HEK293T (cell line): Measurements from ENCODE around the gene USP9Y.

Experiments used
- CTCF ChIA-PET: fragments of 350-600 bp; formaldehyde crosslinking; extraction: SDS; loops from one replicate; lab custom pipeline; 2021; ENCODE audit warnings: antibody characterized with exemption, inconsistent platforms; lab: Yijun Ruan, JAX
- POLR2A ChIA-PET: fragments of 350-600 bp; formaldehyde crosslinking; extraction: SDS; loops from one replicate; lab custom pipeline; 2020; ENCODE audit warnings: antibody characterized with exemption, inconsistent platforms; lab: Yijun Ruan, JAX
- DNase-seq: peaks from one replicate; pipeline ENCODE4 v3.0.0; 2012; ENCODE audit warnings: mixed read lengths; ENCODE audit errors: extremely low spot score
- ARNT ChIP-seq: fragments of 450-650 bp; IDR thresholded peaks from 2 replicates; pipeline ENCODE4 v1.6.1; 2017; ENCODE audit warnings: mild to moderate bottlenecking
- BHLHE40 ChIP-seq: fragments of 450-650 bp; IDR thresholded peaks from 2 replicates; pipeline ENCODE4 v1.6.1; 2016; ENCODE audit warnings: mild to moderate bottlenecking, moderate library complexity, borderline replicate concordance
- CTBP1 ChIP-seq: fragments of 450-650 bp; IDR thresholded peaks from 2 replicates; pipeline ENCODE4 v1.6.1; 2016; ENCODE audit warnings: borderline replicate concordance
- ELF4 ChIP-seq: fragments of 450-650 bp; IDR thresholded peaks from 2 replicates; pipeline ENCODE4 v1.6.1; 2017; ENCODE audit warnings: antibody characterized with exemption
- FOXA1 ChIP-seq: fragments of 450-650 bp; IDR thresholded peaks from 2 replicates; pipeline ENCODE4 v1.6.1; 2016; ENCODE audit warnings: mild to moderate bottlenecking
- FOXK2 ChIP-seq: fragments of 450-650 bp; IDR thresholded peaks from 2 replicates; pipeline ENCODE4 v1.6.1; 2016; ENCODE audit warnings: mild to moderate bottlenecking
- FOXM1 ChIP-seq: fragments of 450-650 bp; IDR thresholded peaks from 2 replicates; pipeline ENCODE4 v1.6.1; 2017; ENCODE audit warnings: mild to moderate bottlenecking, borderline replicate concordance
- HDGF ChIP-seq: fragments of 450-650 bp; IDR thresholded peaks from 2 replicates; pipeline ENCODE4 v1.6.1; 2017; ENCODE audit warnings: antibody characterized with exemption, borderline replicate concordance
- L3MBTL2 ChIP-seq: fragments of 450-650 bp; conservative IDR thresholded peaks from 2 replicates; pipeline ENCODE4 v1.6.1; 2016; ENCODE audit warnings: mild to moderate bottlenecking
- LEF1 ChIP-seq: fragments of 450-650 bp; IDR thresholded peaks from 2 replicates; pipeline ENCODE4 v1.6.1; 2017; ENCODE audit warnings: mild to moderate bottlenecking, borderline replicate concordance
- NFRKB ChIP-seq: fragments of 450-650 bp; IDR thresholded peaks from 2 replicates; pipeline ENCODE4 v1.6.1; 2016; ENCODE audit warnings: mild to moderate bottlenecking, moderate library complexity
- PKNOX1 ChIP-seq: fragments of 450-650 bp; IDR thresholded peaks from 2 replicates; pipeline ENCODE4 v1.6.1; 2016
- SP1 ChIP-seq: fragments of 450-650 bp; IDR thresholded peaks from 2 replicates; pipeline ENCODE4 v1.6.1; 2017
- SUZ12 ChIP-seq: fragments of 450-650 bp; IDR thresholded peaks from 2 replicates; pipeline ENCODE4 v1.6.1; 2016; ENCODE audit warnings: mild to moderate bottlenecking
- TARDBP ChIP-seq: fragments of 450-650 bp; IDR thresholded peaks from 2 replicates; pipeline ENCODE4 v1.6.1; 2016
- ZNF384 ChIP-seq: fragments of 450-650 bp; IDR thresholded peaks from 2 replicates; pipeline ENCODE4 v1.6.1; 2016

USP9Y gene

DNA sequence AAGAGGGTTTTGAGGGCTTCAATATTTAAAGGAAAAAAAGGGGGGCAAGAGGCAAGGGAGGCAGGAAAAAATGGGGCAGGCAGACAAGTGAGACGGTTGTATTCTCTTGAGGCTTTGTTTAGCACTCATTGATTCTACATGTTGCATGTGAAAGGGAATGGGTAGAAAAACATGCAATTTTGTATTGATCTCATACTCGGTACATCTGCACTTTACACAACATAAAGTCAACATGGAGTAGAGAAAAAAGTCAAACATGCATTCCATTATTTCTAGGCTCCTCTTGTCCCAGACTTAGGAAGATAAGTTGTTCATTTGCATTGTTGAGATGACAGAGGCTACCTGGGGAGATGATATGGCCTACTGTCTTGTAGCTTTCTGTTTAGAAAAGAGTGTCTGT, 166.9 kb downstream of the USP9Y start:
- DNase-seq = no peak
- POLR2A ChIA-PET = no interaction called here
- no peak for TF ChIP-seq ELF4
- no peak for TF ChIP-seq CTBP1
- no peak for TF ChIP-seq FOXK2
- TF ChIP-seq ARNT = no peak
- TF ChIP-seq TARDBP = no peak
- TF ChIP-seq NFRKB = no peak
- no peak for TF ChIP-seq SP1
- no peak for TF ChIP-seq BHLHE40
- no peak for TF ChIP-seq HDGF
- TF ChIP-seq FOXA1 = no peak
- TF ChIP-seq SUZ12 = no peak
- TF ChIP-seq FOXM1 = no peak
- no peak for TF ChIP-seq PKNOX1
- TF ChIP-seq L3MBTL2 = no peak
- CTCF ChIA-PET = no interaction called here

DNA sequence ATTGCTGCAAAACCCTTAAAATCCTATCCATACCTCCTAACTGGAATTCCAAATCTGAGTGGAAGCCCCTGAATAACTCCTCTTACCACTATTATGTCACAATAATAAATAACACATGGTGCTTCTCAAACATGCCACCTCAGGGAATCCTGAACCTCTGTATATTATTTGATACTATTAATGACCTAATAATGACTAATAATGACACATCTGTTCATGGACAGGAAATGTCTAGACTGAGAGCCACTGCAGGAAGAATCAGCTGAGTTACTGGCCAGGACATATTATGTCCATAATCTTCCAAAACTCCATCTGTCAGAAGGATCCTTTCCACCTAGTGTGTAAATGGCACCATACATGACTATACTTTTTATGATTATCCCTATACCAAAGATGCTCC, 195.9 kb downstream of the USP9Y start:
- TF ChIP-seq ELF4 = no peak
- TF ChIP-seq CTBP1 = no peak
- no peak for TF ChIP-seq FOXA1
- POLR2A ChIA-PET = no interaction called here
- CTCF ChIA-PET = no interaction called here
- no peak for DNase-seq

GRCh38 chrY:12898604-12899003, 197.6 kb downstream of the USP9Y start:
- no peak for DNase-seq
- ChIA-PET CTCF (no interaction called here), POLR2A (no interaction called here)
- TF ChIP-seq FOXM1 (no peak), NFRKB (no peak), CTBP1 (no peak), BHLHE40 (no peak), ZNF384 (no peak), SP1 (no peak)

GRCh38 chrY:12904618-12905516, 203.8 kb downstream of the USP9Y start, which contains the start of gene DDX3Y:
DDX3Y (plus strand) TSS chrY:12904868; CDS start chrY:12904937, 69 bp downstream.
- ChIA-PET CTCF (no interaction called here), POLR2A (no interaction called here)
- TF ChIP-seq BHLHE40 = no peak
- no peak for TF ChIP-seq FOXA1
- no peak for TF ChIP-seq LEF1
- no peak for DNase-seq

GRCh38 chrY:12905517-12905872, 204.5 kb downstream of the USP9Y start:
- CTCF ChIA-PET = no interaction called here
- POLR2A ChIA-PET = no interaction called here
- TF ChIP-seq PKNOX1 (no peak), TARDBP (no peak), FOXK2 (no peak)
- no peak for DNase-seq

- no peak for TF ChIP-seq HDGF
- no peak for TF ChIP-seq NFRKB
- TF ChIP-seq ELF4 = no peak
- TF ChIP-seq FOXA1 = no peak
- TF ChIP-seq SUZ12 = no peak
- TF ChIP-seq BHLHE40 = no peak
- no peak for TF ChIP-seq TARDBP
- no peak for TF ChIP-seq ARNT
- no peak for TF ChIP-seq L3MBTL2
- no peak for TF ChIP-seq FOXM1
- no peak for TF ChIP-seq FOXK2
- TF ChIP-seq CTBP1 = no peak
- TF ChIP-seq LEF1 = no peak
- no peak for TF ChIP-seq ZNF384
- ChIA-PET CTCF (no interaction called here), POLR2A (no interaction called here)
- no peak for DNase-seq
Measured at GRCh38 chrY:12905895-12906294, 204.9 kb downstream of the USP9Y start.
